GM19023 (cell line): ENCODE measurements around the gene RPL29.
"Not testable (repeated sequence)": the region's sequence is repeated elsewhere in the genome, so short reads cannot be mapped to it uniquely, and the experiment has no call there.

ENCODE experiments used
- ATAC-seq: cut with Tn5 transposase; IDR thresholded peaks from one replicate; pipeline ENCODE4 v1.9.1; 2021; ENCODE audit warnings: mild to moderate bottlenecking, moderate library complexity; ENCODE audit not compliant: unreplicated experiment

RPL29 gene

DNA sequence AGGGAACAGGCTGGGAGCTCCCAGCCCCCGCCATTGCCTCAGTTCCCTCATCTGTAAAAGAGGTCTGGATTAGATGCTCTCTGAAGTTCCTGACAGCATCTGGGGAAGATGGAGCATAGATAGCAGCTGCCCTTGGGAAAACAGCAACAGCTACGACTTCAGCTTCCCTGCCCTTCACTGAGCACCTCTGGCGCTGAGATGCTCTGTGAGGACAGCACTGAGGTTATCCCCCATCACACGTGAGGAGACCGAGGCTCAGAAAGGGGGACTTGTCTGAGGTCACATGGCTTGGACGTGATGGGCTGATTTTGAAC lies 11.1 kb upstream of the RPL29 start:
- ATAC-seq = no peak

DNA sequence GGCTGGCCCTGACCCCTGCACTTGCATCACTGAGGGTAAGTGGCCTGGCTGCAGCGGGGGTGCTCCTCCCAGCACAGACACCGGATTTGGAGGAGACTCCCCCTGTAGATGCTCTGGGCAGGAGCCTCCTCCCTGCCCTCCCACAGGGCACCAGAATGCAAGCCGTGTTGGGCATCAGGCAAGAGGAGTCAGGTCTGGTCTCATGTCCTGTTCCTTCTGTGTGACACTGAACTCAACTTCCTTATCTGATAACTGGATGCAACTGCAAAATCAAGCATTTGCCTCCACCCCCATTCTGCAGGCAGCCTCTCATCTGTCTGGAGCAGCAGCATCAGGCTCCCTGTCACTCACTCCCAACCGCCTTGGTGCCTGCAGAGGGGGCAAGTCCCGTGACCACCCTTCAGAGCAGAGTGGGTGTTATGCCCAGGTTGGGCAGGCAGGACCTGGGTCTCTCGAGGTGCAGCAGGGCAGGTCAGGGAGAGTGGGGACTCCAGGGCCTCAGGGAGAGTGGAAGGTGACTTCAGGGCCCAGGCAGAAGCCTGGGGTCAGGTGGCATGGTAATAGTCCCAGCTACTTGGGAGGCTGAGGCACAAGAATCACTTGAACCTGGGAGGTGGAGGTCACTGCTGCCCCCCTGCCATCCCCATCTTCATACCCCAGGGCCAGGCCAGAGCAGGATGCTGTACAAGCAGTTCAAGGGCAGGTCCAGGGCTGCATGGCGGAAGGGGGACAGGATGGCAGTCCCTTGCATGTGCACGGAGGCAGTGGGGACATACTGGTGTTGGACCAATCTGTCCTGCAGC lies 10.5 kb upstream of the RPL29 start:
- no peak for ATAC-seq

DNA sequence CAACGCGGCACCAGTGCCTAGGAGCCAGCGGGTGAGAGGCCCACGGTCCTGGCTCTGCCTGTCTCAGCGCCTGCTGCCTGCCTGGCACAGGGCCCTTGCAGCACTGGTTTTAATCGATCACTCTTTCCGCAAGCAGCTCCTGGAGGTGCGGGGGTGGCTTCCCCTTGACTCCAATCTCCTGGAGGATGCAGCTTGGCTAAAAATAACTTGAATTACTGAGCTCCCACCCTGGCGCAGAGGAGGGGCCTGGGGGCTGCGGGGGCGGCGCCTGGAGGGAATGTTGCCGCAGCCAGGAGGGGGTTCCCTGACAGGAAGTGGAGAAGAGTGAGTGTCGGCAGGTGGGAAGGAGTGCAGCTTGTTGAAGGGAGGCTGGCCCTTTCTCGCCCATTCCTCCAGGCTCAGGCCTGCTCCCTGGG lies 9.9 kb upstream of the RPL29 start:
- no peak for ATAC-seq

DNA sequence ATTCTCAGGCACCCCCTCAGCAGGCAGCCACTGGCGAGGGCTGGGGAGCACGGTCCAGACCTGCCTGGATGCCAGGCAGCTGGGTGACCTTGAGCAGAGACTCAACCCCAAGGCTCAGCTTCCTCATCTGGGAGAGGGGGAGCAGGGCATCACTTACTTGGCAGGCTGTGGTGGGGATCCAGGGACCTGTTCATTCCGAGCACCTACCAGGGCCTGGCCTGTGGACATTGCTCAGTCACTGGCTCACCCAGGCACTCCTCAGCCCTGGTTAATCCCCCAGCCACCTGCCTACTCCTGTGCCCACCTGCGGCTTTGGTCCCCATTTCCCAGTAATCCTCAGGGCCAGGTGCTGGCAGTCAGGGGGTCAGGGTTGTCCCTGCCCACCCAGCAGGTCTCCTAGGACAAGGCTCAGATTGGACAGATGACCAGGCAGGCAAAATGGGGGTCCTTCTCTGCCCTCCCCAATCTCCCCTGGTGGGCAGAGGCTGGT lies 9.3 kb upstream of the RPL29 start:
- no peak for ATAC-seq

GRCh38 chr3:52004163-52004787 lies 8.6 kb upstream of the RPL29 start:
- no peak for ATAC-seq

DNA sequence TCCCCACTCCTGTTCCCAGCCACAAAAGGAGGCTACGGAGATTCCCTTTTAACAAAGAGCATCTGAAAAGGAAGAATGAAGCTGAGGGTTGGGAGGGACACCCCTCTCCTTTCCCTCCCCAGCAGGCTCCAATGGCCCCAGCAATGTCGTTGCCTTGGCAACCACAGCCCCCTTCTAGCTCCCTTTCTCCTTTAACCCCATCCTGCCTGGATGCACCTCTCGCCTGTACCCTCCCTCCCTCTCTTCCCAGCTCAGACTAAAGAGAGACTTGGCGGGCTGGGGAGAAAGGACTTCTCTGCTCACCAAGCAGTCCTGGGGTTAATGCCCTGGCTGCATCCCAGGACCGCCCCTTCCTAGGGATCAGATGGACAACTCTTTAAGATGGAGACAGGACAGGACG lies 7.1 kb upstream of the RPL29 start:
- no peak for ATAC-seq

DNA sequence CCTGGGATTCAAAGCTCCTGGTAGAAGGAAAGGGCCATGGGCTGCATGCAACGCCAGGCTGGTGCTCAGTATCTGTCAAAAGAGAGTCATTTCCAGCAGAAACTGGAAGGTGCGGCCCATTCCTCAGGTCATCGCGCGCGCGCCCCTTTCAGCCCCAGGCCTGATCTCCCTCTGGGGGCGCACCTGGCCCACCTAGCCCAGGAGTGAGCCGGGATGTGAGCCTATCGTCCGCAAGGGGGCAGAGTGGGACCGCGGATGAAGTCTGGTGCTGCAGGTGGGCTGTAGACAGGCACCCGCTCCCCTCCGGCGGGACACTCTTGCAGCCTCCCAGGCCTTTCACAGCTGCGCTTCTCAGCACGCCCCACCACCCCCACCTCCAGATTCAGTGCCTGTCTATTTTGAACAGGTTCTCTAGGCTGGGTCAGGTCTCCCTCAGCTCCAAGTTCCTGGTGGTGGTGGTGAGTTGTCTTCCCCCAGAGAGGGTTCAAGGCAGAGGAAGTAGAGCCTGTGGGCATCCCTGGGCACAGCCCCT lies 5.8 kb upstream of the RPL29 start:
- peak; percentile 91 for ATAC-seq

DNA sequence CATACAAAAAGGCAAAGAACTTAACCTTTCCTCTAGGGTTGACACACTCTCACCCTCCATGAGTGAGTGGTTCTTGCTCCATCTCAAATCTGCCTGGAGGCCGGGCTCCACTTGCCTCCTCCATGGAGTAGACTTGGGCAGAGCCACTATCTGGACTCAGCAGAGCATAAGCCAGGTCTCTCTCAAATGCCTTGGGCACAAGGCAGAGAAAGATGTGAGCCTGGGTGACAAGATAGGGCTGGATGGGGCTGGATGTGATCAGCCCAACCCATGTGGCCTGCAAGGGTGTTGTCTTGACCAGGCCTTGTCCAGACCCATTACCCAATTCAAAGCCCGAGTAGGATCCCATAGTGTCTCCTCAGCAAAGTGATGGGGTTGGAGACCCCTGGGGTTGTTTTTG lies 4.2 kb upstream of the RPL29 start:
- no peak for ATAC-seq

- no peak for ATAC-seq
Measured at GRCh38 chr3:51998774-51999173, 3.1 kb upstream of the RPL29 start.

GRCh38 chr3:51997935-51998596 lies 2.4 kb upstream of the RPL29 start:
- ATAC-seq = no peak

GRCh38 chr3:51997172-51997571 lies 1.5 kb upstream of the RPL29 start:
- no peak for ATAC-seq

GRCh38 chr3:51994530-51994929 lies 1.2 kb downstream of the RPL29 start:
- ATAC-seq = no peak

DNA sequence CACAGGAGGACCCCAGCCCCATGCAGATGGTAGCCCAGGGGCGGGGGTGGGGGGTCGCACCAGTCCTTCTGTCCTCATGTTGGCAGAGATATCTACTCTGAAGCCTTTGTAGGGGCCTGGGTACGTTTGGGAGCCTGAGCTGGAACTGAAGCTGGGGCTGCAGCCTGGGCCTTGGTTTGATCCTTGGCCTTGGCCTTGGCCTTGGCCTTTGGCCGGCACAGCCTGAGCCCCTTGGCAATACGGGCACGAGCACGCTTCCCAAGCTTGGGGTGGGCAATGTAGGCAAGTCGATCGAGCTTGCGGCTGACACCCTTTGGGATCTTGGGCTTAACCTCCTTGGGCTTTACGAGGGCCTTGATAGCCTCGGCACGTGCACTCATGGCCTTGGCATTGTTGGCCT lies 2.0 kb downstream of the RPL29 start:
- ATAC-seq = not testable (repeated sequence)

DNA sequence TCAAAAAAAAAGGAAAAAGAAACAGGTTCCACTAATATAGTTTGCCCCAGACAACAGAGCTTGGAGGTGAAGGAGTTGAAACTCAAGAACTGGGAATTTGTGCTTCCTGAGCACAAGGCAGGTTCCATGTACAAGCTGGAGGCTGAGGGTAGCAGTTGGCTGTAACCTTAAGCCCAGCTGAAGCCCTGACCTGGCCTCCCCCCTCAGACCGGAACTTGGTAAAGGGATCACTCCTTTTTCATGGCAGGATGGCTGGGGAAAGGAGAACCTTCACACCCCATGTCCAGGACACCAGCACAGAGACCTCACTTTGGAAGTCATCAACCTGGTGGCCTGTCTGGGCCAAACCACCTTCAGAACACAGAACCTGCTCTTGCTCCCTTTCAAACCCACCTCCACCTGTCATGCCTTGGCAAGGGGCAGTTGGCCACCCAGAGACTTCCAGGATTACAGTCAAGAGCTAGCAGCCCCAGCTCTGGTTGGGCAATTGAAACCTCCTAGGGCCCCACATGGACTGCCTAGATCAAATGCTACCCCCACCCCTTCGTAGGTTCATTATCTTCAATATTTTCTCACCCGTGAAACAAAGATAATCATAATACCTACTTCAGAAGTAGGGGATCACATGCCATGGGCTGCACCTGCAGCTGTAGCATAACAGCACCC lies 3.5 kb downstream of the RPL29 start:
- no peak for ATAC-seq

GRCh38 chr3:51990501-51990971 lies 5.2 kb downstream of the RPL29 start:
- not testable (repeated sequence) for ATAC-seq

DNA sequence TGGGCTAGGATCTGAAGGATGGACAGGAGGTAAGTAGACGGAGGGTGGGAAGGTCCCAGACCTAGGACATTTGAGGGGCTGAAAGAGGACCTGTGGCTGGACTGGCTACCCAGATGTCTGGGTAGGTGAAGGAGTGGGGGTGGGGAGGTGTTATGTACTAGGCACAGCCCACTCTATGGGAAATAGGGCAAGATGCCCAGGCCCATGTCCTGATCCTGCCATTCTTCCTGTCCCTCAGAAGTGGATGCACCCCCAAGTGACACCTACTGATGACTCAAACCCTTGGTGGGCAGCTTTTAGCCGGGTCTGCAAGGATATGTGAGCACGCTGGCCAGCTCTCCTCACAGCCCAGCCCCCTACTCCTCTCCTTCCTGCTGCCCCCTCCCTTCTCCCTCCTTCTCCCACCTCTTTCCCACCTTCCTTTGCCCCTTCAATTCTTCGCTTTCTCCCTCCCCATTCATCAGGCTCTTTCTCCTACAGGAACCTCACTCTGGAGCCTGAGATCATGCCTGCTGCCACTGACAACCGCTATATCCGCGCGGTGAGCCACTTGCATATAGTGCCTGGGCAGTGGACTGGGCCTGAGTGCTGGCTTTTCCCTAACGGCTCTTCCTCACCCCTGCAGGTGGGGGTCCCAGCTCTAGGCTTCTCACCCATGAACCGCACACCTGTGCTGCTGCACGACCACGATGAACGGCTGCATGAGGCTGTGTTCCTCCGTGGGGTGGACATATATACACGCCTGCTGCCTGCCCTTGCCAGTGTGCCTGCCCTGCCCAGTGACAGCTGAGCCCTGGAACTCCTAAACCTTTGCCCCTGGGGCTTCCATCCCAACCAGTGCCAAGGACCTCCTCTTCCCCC lies 7.2 kb downstream of the RPL29 start:
- no peak for ATAC-seq

- ATAC-seq = no peak
Measured at GRCh38 chr3:51987568-51987967, 8.1 kb downstream of the RPL29 start.

DNA sequence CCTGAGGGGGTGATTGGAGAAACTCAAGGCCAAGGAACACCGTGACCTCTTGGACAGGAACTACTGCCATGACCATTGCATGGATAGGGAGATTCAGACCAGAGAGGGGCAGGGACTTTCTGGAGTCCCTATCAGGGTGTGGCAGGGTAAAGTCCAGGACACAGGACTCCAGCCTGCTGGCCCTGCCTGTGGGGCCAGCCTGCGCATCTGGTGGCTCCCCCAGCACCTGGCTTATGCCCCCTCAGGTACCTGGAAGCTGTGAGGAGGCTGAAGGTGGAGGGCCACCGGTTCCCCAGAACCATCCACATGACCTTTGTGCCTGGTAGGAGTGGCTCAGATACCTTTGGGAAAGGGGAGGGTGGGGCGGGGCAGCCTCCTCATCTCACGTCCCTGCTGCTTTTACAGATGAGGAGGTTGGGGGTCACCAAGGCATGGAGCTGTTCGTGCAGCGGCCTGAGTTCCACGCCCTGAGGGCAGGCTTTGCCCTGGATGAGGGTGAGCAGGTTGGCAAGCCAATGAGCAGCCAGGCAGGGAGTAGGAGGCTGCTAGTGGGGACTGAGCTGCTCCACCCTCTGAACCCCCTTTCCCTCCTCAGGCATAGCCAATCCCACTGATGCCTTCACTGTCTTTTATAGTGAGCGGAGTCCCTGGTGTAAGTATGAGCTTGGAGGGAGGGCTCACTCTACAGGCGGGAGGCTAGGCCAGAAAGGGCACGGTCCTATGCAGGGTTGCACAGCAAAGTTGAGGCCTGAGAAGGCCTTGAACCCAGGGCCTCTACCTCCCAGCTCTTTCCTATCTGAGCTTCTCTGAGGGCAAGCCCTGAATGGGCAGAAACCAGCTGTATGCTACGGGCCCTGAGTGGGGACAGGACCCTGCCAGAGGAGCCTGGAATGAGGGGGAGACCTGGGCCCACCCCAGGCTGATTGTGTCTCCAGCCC lies 9.4 kb downstream of the RPL29 start:
- ATAC-seq = no peak

DNA sequence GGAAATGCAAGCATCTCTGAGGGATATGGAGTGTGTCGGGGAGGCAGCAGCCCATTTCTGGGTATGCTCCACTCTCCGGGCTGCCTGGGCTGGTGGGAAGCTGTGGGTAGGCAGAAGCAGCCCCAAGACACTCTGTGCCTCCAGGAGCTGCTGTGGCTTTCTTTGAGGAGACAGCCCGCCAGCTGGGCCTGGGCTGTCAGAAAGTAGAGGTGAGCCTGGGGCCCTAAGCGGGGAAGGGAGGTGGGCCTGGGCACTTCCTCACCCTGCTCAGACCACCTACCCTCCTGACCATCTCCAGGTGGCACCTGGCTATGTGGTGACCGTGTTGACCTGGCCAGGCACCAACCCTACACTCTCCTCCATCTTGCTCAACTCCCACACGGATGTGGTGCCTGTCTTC lies 10.6 kb downstream of the RPL29 start:
- ATAC-seq = no peak
